Activated CD4-positive, alpha-beta T cell treated with anti-CD3 and anti-CD28 coated beads, Interleukin-2, amount 10 ng/mL, durations not matched to agents 7 days and 5 days (primary cell): Measurements from ENCODE around the gene ZCCHC9. TPM values are rescaled to one million over a fixed set of nuclear protein-coding genes. Genes with fewer than 3 reads are reported as not detected.
"Not testable (repeated sequence)": the region's sequence is repeated elsewhere in the genome, so short reads cannot be mapped to it uniquely, and the experiment has no call there.

Experiments
- CTCF ChIA-PET: fragments of 350-600 bp; sonication (Branson Sonifier 250); formaldehyde crosslinking; loops from one replicate; lab custom pipeline; 2021; ENCODE audit warnings: antibody characterized with exemption; lab: Charles Lee
- POLR2A ChIA-PET: fragments of 350-600 bp; sonication (Branson Sonifier 250); formaldehyde crosslinking; loops from one replicate; lab custom pipeline; 2021; ENCODE audit warnings: antibody characterized with exemption; lab: Charles Lee
- DNase-seq: peaks from one replicate; pipeline ENCODE4 v3.0.0-alpha.2; 2020
- H3K27ac Mint-ChIP-seq: one replicate; pipeline ENCODE4 v1.8.0; 2021; ENCODE audit warnings: mild to moderate bottlenecking, moderate library complexity, mixed read lengths
- H3K27me3 Mint-ChIP-seq: one replicate; pipeline ENCODE4 v1.8.0; 2021; ENCODE audit warnings: mixed read lengths
- H3K36me3 Mint-ChIP-seq: one replicate; pipeline ENCODE4 v1.8.0; 2021; ENCODE audit warnings: low read depth, mixed read lengths
- H3K4me1 Mint-ChIP-seq: one replicate; pipeline ENCODE4 v1.8.0; 2021; ENCODE audit warnings: mixed read lengths
- H3K4me3 Mint-ChIP-seq: one replicate; pipeline ENCODE4 v1.8.0; 2021; ENCODE audit warnings: mild to moderate bottlenecking, moderate library complexity, mixed read lengths
- H3K9me3 Mint-ChIP-seq: one replicate; pipeline ENCODE4 v1.8.0; 2021; ENCODE audit warnings: mixed read lengths
- total RNA-seq, 2 experiments: library from RNA; stranded (reverse); gene quantifications; one replicate each; pipeline ENCODE4 v1.2.3, GENCODE V29; 2021

Gene ZCCHC9
- total RNA-seq, result 10 to 100 TPM; 33.6 to 35.2 TPM

DNA sequence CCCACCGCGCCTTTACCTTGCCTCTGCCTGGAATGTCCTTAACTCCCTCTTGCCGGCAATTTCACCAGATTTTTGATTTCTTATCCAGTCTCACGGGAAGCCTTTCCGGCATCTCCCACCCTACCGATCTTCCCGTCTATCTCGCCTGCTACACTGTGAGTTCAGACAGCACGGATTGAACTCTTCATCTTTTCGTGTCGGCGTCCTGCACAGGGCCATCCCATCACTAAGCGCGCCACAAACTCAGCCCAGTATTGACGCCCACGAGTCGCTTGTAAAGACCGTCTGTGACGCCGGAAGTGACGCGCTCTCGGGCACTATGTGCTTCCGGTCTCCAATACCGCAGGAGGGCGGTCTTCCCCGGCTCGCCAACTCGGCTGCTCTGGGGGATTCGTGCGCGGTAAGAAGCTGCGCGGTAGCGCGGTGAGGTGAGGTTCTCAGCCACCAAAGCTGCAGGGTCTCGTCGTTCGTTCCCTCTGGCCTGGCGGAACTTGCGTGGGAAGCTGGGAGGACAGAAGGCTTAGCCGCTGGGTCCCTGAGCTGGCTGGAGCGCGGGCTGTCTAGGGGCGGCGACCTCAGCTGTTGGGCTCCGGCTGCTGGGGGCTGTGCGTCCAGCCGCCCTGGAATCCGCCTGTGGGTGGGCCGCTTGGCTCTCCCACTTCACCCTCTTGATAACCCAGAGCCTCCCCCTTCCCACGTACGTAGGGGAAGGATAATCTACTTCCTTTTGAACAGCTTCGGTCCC, at the start of gene ZCCHC9:
Gene ZCCHC9, plus strand, starts transcription at position 317 of the 745 bp plus-strand sequence. CDS start 3,171 bp downstream, outside the sequence.
- Mint-ChIP-seq H3K9me3 (no peaks in the 10 kb centered on the region), H3K27ac (peak within 1 kb of the TSS; percentile 97), H3K27me3 (no peaks in the 10 kb centered on the region), H3K4me1 (peaks cover 44% of the 10 kb centered on the region), H3K4me3 (peak within 1 kb of the TSS; percentile 92), H3K36me3 (peaks cover 14% of the 10 kb centered on the region)
- ChIA-PET POLR2A (no interaction called here), CTCF (interaction anchor here (0.6 to 1.6 kb wide), 5 partner anchors 13 to 977 kb away, joined by 3 to 7 read pairs (median 3); partner anchors contain the start of gene RPS23)
- DNase-seq, result peak; percentile 95

DNA sequence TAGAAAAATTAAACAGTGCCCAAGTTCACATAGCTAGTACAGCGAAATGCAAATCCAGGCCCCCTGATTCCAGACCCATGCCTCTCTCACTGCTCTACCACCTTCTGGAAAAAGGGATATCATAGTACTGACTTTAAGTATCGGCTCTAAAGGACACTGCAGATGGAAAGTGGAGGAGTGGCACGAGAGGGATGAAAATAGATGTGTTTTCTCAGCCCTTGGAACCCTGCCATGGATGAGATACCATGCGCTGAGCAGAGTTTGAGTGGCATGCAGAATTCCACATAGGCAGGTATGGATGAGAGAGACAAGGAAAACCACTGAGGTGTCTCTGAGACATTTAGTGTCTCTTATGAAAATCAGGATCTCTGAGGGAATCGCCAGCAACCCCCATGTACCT, 49.5 kb upstream of the ZCCHC9 start:
- no peaks in the 10 kb centered on the region for H3K27me3 Mint-ChIP-seq
- peaks cover 1% of the 10 kb centered on the region for H3K36me3 Mint-ChIP-seq
- POLR2A ChIA-PET, result no interaction called here
- H3K27ac Mint-ChIP-seq, result no peak overlapping the region
- CTCF ChIA-PET, result interaction anchor here (1.5 kb wide), 1 partner anchor 47 kb away, joined by 5 read pairs; no protein-coding TSS in a partner anchor
- DNase-seq, result no peak
- H3K9me3 Mint-ChIP-seq, result peaks cover 4% of the 10 kb centered on the region
- H3K4me1 Mint-ChIP-seq, result no peaks in the 10 kb centered on the region
- no peak overlapping the region for H3K4me3 Mint-ChIP-seq

- H3K27ac Mint-ChIP-seq, result no peak overlapping the region
- peaks cover 1% of the 10 kb centered on the region for H3K36me3 Mint-ChIP-seq
- peaks cover 4% of the 10 kb centered on the region for H3K9me3 Mint-ChIP-seq
- H3K4me1 Mint-ChIP-seq, result no peaks in the 10 kb centered on the region
- no peak for DNase-seq
- no peaks in the 10 kb centered on the region for H3K27me3 Mint-ChIP-seq
- CTCF ChIA-PET, result interaction anchor here (1.5 kb wide), 1 partner anchor 46 kb away, joined by 5 read pairs; no protein-coding TSS in a partner anchor
- POLR2A ChIA-PET, result no interaction called here
- H3K4me3 Mint-ChIP-seq, result no peak overlapping the region
These were observed 48.5 kb upstream of the ZCCHC9 start for GRCh38 chr5:81252904-81253303.

- H3K27me3 Mint-ChIP-seq, result no peaks in the 10 kb centered on the region
- H3K36me3 Mint-ChIP-seq, result peaks cover 1% of the 10 kb centered on the region
- no peak for DNase-seq
- ChIA-PET CTCF (no interaction called here), POLR2A (no interaction called here)
- H3K9me3 Mint-ChIP-seq, result peaks cover 4% of the 10 kb centered on the region
- no peak overlapping the region for H3K4me3 Mint-ChIP-seq
- H3K4me1 Mint-ChIP-seq, result no peaks in the 10 kb centered on the region
- H3K27ac Mint-ChIP-seq, result no peak overlapping the region
These were observed 47.5 kb upstream of the ZCCHC9 start for GRCh38 chr5:81253875-81254274.

DNA sequence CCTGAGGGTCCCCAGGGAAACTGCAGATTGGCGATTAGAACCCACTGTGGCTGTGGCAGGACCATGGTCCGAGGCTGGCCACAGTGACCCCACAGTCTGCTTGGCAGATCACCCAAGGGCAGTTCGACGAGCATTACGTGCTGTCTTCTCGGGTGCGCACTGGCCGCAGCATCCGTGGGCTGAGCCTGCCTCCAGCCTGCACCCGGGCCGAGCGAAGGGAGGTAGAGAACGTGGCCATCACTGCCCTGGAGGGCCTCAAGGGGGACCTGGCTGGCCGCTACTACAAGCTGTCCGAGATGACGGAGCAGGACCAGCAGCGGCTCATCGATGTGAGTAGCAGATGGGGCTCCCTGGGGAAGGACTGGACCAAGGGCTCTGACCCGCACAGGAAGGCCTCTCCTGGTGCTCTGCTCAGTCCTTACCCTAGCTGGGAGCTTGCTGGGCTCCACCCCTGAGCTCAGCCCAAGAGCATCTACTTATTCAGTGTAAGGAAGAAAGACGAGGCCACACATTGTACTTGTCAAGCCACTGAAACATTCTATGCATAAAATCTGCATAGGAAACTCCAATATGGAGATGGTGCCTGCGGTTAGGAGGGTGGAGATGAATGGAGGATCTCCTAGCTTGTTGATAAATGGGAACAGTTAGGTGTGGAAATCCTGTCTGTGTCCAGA, 46.4 kb upstream of the ZCCHC9 start:
- Mint-ChIP-seq H3K36me3 (peaks cover 3% of the 10 kb centered on the region), H3K4me1 (no peaks in the 10 kb centered on the region), H3K4me3 (no peak overlapping the region), H3K27ac (no peak overlapping the region), H3K27me3 (no peaks in the 10 kb centered on the region), H3K9me3 (peaks cover 5% of the 10 kb centered on the region)
- DNase-seq, result no peak
- POLR2A ChIA-PET, result no interaction called here
- CTCF ChIA-PET, result no interaction called here

DNA sequence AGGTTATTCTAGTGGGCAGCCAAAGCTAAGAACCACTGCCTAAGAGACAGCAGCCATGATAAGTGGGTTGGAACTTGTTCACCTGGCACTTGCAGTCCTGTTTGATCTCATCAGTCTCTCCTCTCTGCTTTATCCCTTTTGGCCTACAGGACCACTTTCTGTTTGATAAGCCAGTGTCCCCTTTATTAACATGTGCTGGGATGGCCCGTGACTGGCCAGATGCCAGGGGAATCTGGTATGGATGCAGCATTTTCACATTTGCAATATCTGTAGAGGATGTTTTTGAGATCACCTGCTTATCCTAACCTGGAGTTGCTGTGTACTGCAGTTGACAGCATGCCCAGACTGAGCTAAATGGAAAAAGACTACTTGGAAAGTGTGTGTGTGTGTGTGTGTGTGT, 44.6 kb upstream of the ZCCHC9 start:
- Mint-ChIP-seq H3K36me3 (peaks cover 5% of the 10 kb centered on the region), H3K9me3 (peaks cover 3% of the 10 kb centered on the region), H3K4me3 (no peak overlapping the region), H3K4me1 (no peaks in the 10 kb centered on the region), H3K27ac (no peak overlapping the region), H3K27me3 (no peaks in the 10 kb centered on the region)
- CTCF ChIA-PET, result no interaction called here
- POLR2A ChIA-PET, result no interaction called here
- no peak for DNase-seq

DNA sequence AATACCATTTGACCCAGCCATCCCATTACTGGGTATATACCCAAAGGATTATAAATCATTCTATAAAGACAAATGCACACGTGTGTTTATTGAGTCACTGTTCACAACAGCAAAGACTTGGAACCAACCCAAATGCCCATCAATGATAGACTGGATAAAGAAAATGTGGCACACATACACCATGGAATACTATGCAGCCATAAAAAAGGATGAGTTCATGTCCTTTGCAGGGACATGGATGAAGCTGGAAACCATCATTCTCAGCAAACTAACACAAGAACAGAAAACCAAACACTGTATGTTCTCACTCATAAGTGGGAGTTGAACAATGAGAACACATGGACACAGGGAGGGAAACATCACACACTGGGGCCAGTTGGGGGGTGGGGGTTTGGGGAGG, 38.6 kb upstream of the ZCCHC9 start:
- POLR2A ChIA-PET, H3K36me3 Mint-ChIP-seq, CTCF ChIA-PET, H3K4me3 Mint-ChIP-seq, H3K27ac Mint-ChIP-seq, H3K27me3 Mint-ChIP-seq, H3K4me1 Mint-ChIP-seq, DNase-seq: not testable (repeated sequence)
- peaks cover 11% of the 10 kb centered on the region for H3K9me3 Mint-ChIP-seq

GRCh38 chr5:81265101-81265500, 36.3 kb upstream of the ZCCHC9 start:
- Mint-ChIP-seq H3K36me3 (peaks cover 7% of the 10 kb centered on the region), H3K4me3 (no peak overlapping the region), H3K9me3 (peaks cover 9% of the 10 kb centered on the region), H3K4me1 (peaks cover 4% of the 10 kb centered on the region), H3K27ac (no peak overlapping the region), H3K27me3 (no peaks in the 10 kb centered on the region)
- ChIA-PET POLR2A (no interaction called here), CTCF (interaction anchor here (0.8 kb wide), 1 partner anchor 55 kb away, joined by 3 read pairs; no protein-coding TSS in a partner anchor)
- no peak for DNase-seq

DNA sequence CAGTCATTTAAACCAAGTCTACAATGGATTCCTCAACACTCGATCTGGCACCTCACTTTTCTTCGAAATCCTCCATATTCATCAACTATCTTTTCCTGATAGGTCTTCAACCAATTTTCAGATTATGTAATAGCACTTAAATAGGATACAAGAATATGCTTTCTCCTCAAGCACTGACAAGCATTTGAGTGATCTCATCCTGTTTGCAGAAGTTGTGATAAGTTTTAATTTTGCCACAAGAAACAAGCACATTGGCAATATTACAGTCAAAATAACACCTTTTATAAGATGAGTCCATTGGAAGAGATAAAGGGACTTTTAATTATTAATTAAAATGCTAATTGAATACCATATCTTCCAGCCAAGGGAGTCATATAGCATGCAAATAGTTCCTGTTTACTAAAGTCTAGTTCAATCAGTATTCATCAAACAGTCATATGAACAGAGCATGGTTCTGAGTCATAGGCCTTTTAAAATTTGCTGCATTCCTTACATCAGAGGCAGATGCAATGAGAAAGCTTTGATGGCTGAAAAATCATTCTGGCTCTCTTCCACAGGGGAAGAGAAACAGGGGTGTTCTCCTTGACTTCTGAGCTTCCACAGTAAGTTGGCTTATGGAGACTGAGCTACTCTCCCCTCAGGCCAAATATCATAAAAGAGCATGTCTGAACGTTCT, 32.7 kb upstream of the ZCCHC9 start:
- H3K4me1 Mint-ChIP-seq, result peaks cover 9% of the 10 kb centered on the region
- H3K27me3 Mint-ChIP-seq, result no peaks in the 10 kb centered on the region
- POLR2A ChIA-PET, result no interaction called here
- no peak overlapping the region for H3K27ac Mint-ChIP-seq
- DNase-seq, result no peak
- peaks cover 21% of the 10 kb centered on the region for H3K9me3 Mint-ChIP-seq
- no peak overlapping the region for H3K4me3 Mint-ChIP-seq
- peaks cover 9% of the 10 kb centered on the region for H3K36me3 Mint-ChIP-seq
- CTCF ChIA-PET, result interaction anchor here (0.6 to 0.7 kb wide), 3 partner anchors 9 to 318 kb away, joined by 3 read pairs; no protein-coding TSS in a partner anchor

GRCh38 chr5:81269751-81270393, 31.5 kb upstream of the ZCCHC9 start:
- CTCF ChIA-PET, result interaction anchor here (0.6 to 0.7 kb wide), 3 partner anchors 8 to 319 kb away, joined by 3 read pairs; no protein-coding TSS in a partner anchor
- H3K4me1 Mint-ChIP-seq, result peaks cover 9% of the 10 kb centered on the region
- no peaks in the 10 kb centered on the region for H3K27me3 Mint-ChIP-seq
- peaks cover 26% of the 10 kb centered on the region for H3K9me3 Mint-ChIP-seq
- POLR2A ChIA-PET, result no interaction called here
- H3K36me3 Mint-ChIP-seq, result peaks cover 9% of the 10 kb centered on the region
- no peak for DNase-seq
- no peak overlapping the region for H3K4me3 Mint-ChIP-seq
- no peak overlapping the region for H3K27ac Mint-ChIP-seq

GRCh38 chr5:81270394-81271027, 30.9 kb upstream of the ZCCHC9 start:
- H3K27me3 Mint-ChIP-seq, H3K4me1 Mint-ChIP-seq, POLR2A ChIA-PET, CTCF ChIA-PET, H3K4me3 Mint-ChIP-seq, DNase-seq, H3K27ac Mint-ChIP-seq: not testable (repeated sequence)
- peaks cover 12% of the 10 kb centered on the region for H3K36me3 Mint-ChIP-seq
- H3K9me3 Mint-ChIP-seq, result peaks cover 32% of the 10 kb centered on the region

DNA sequence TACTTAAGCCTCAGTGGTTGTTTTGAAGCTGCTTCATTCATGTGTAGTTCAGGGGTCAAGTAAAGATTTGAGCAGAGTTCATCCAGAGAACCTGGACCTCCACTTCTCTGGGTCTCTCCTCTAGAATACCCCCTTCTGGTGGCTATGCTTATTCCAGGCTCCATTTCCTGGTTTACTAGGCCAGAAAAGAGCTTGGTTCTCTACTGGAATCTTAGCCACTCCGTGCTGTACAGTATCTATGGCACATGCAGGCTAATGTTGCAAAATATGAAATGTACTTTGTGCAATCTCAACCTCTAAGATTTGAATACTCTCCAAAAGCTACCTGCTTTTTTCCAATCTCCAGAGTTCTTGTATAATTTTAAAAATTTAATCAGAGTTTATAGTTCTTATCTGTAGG, 17.4 kb upstream of the ZCCHC9 start:
- Mint-ChIP-seq H3K27me3 (no peaks in the 10 kb centered on the region), H3K36me3 (peaks cover 8% of the 10 kb centered on the region), H3K9me3 (no peaks in the 10 kb centered on the region), H3K4me3 (no peak overlapping the region), H3K4me1 (peaks cover 9% of the 10 kb centered on the region), H3K27ac (no peak overlapping the region)
- CTCF ChIA-PET, result interaction anchor here (1.8 kb wide), 1 partner anchor 16 kb away, joined by 4 read pairs; no protein-coding TSS in a partner anchor
- no peak for DNase-seq
- POLR2A ChIA-PET, result no interaction called here
